Stimulated activated CD4-positive, alpha-beta T cell treated with anti-CD3 and anti-CD28 coated beads, Interleukin-2, amount 100 ng/mL, for 48 hours (primary cell): ENCODE results near the gene TEX48.

Source experiments
- DNase-seq, 2 donors: peaks; one replicate each; pipeline ENCODE4 v3.0.0-alpha.2; 2020

Gene TEX48

GRCh38 chr9:114619191-114619761 is 62.7 kb downstream of the TEX48 start:
- no peak for DNase-seq

DNA sequence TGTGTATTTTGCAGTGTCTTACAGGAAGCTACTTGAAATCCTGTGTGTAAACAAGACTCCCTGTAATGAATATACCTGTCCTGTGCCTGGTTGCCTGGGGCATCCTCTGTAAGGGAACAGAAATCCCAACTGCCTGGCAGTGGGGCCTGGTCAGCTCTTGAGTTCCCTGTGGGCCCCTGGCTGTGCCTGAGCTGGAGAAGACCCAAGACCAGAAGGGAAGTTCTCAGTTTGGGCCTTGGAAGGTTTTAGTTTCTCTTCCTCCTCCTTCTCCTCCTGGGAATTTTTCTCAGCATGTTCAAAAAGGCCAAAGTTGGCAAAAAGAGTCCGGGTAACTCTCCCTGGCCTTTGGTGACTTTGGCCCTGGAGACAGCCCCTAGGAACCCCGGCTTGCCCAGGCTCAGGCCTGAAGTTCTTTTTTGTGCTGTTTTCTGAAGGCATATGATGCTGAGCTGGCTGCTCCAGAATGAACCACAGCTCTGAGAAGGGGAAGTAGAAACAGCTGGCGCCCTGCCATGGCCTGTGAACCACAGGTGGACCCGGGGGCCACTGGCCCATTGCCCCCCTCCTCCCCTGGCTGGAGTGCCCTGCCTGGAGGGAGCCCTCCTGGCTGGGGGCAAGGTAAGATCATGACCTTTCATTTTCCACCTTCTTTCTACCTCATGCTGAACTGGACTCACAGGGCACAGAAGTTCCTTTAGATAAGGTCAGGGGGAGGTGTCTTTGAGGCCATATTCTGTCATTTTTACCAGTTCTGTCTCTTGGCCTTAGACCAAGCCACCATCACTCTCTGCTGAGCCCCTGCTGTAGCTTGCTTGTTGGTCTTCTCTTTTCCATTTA is 65.1 kb downstream of the TEX48 start:
- DNase-seq, result no peak
